MV-4-11 (cell line): ENCODE measurements around the gene TPCN2.
"Not testable (repeated sequence)": the region's sequence is repeated elsewhere in the genome, so short reads cannot be mapped to it uniquely, and the experiment has no call there.

Source experiments
- DNase-seq: peaks from one replicate; lab custom pipeline; 2025; lab: John Stamatoyannopoulos, UW

TPCN2 gene

DNA sequence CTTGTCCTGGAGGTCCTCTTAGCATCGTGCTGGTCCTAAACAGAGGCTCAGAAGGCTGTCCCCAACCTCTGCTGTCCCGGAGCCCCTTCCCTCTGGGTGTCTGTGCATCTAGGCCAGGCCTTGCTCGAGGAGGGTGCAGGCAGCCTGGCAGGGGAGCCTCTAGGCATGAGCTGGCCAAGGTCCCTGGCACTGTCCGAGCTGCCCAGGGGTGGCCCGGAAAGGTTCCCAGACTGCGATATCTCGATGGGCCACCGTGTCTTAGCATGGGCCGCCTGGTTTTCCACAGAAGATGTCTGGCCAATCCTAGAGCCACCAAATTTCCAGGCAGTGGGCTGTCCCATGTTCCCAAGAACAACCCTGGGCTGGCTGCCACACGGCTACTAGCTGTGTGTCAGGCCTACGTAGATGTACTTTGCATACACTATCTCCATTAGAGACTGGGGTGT is 82.4 kb downstream of the TPCN2 start:
- DNase-seq: no peak

DNA sequence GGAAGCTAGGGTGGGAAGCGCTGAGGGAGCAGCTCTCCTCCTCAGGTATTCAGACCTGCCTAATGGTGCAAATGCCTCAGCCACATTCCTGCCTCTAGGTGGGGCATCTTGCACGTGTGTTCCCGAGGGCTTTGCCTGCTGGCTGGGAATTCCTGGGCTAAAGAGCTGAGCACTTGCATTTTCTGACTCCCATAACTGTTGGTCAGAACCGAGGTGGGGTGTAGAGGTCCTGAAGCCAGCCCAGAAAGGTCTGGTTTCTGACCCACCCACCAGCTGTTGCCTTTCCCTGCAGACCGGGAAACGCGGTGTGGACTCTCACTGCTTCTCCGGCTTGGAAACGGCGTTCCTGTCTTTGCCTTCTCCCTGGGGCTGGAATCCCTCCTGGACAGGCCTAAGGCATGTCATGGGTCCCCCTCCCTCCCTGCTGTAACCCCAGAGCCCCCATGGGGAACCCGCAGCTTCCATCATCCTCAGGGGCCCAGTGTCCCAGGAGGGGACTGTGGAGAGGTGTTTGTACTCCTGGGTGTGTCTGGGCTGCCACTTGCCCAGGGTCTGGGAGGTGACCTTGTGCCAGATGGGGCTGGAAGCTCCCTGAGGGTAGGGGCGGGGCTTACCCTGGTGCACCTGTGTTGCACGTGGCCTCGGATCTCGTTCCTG is 83.0 kb downstream of the TPCN2 start:
- DNase-seq: no peak

DNA sequence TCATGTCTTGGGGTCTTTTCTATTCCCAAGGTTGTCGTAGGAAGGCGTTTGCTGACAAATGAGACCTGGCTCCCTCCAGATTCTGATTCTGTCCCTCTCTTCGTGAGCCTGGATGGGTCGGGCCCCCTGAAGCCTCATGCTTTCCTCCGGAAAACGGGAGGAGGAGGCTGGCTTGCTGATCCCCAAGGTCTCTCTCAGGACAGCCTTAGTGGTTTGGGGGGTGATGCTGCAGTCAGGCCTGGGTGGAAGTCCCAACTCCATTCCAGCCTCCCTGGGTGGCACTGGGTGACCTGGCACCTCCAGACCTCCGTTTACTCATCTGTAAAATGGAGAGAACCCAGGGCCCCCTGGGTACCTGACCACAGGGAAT is 83.6 kb downstream of the TPCN2 start:
- DNase-seq: no peak

DNA sequence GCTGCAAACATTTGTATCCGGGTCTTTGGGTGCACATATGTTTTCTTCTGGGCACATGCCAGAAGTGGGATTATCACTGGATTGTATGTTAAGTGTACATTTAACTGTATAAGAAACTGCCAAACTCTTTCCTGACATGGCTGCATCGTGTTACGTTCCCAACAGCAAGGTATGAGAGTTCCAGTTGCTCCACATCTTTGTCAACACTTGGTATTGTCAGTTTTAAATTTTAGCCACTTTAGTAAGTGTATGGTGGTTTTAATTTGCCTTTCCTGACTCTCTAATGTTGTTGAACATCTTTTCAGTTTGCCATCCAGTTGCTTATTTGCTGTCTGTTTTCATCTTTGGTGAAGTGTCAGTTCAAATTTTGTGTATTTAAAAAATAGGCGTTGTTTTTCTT is 84.5 kb downstream of the TPCN2 start:
- DNase-seq: no peak

- peak; percentile 82 for DNase-seq
These were observed 85.5 kb downstream of the TPCN2 start for GRCh38 chr11:69134182-69134581.

DNA sequence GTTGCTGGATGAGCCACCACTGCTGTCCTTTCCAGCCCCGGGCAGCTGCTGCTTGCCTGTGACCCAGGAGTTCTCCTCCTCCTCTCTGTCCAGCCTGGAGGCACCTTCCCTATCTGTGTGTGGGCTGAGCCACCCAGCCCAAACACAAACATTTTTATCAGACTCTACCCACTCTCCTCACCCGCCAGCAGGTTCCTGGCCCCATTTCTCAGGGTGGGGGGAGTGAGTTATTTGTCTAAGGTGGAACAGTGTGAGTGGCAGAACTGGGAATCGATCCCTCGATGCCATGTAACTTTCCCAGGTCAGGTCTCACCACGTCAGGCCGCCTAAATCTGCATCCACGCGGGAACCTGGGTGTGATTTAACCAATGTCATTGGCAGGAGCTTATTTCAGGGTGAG is 86.2 kb downstream of the TPCN2 start:
- DNase-seq: no peak

- no peak for DNase-seq
These were observed 87.0 kb downstream of the TPCN2 start for GRCh38 chr11:69135420-69136363.

DNA sequence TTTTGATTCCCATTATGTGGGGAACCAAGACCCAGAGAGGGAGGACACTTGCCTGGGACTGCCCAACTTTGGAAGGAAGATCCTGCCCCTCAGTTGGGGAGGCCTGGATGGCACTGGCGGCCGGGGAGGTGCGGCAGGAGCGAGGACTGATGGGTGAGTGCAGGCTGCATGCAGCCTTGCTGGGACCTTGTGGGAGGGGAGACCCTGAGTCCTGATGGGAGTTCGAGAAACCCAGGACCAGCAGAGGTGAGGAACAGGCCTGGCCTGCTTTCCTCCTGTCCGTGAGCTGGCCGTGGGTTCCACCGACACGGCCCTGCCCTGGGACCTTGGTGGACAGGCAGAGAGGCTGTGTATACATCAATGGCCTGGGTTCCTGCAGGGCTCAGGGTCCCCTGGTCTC is 87.7 kb downstream of the TPCN2 start:
- DNase-seq: no peak

GRCh38 chr11:69137151-69137844 is 88.6 kb downstream of the TPCN2 start:
- DNase-seq: no peak

DNA sequence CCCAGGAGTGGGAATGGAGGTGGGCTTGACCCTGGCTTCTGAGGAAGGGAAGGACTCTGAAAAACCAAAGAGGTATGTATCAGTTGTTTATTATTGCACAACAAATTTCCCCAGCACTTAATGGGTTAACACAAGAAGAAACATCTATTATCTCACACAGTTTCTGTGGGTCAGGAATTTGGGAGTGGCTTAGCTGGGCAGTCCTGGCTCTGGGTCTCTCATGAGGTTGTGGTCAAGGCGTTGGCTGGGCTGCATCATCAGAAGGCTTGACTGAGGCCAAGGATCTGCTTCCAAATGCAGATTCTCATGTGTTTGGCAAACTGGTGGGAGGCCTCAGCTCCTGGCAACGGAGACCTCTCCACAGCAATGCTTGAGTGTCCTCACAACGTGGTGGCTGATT is 89.5 kb downstream of the TPCN2 start:
- no peak for DNase-seq

GRCh38 chr11:69140161-69140560 is 91.4 kb downstream of the TPCN2 start:
- not testable (repeated sequence) for DNase-seq

GRCh38 chr11:69140635-69141034 is 91.9 kb downstream of the TPCN2 start:
- DNase-seq: no peak

DNA sequence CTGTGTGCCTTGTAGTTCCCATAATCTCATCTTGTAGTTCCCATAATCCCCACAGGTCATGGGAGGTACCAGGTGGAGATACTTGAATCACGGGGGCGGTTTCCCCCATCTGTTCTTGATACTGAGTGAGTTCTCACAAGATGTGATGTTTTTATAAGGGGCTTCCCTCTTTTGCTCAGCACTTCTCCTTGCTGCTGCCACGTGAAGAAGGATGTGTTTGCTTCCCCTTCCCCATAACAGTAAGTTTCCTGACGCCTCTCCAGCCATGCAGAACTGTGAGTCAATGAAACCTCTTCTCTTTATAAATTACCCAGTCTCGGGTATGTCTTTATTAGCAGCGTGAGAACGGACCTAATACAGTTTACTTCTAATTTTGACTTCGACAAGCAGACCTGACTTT is 93.0 kb downstream of the TPCN2 start:
- peak; percentile 35 for DNase-seq

GRCh38 chr11:69142895-69143294 is 94.2 kb downstream of the TPCN2 start:
- peak; percentile 42 for DNase-seq

DNA sequence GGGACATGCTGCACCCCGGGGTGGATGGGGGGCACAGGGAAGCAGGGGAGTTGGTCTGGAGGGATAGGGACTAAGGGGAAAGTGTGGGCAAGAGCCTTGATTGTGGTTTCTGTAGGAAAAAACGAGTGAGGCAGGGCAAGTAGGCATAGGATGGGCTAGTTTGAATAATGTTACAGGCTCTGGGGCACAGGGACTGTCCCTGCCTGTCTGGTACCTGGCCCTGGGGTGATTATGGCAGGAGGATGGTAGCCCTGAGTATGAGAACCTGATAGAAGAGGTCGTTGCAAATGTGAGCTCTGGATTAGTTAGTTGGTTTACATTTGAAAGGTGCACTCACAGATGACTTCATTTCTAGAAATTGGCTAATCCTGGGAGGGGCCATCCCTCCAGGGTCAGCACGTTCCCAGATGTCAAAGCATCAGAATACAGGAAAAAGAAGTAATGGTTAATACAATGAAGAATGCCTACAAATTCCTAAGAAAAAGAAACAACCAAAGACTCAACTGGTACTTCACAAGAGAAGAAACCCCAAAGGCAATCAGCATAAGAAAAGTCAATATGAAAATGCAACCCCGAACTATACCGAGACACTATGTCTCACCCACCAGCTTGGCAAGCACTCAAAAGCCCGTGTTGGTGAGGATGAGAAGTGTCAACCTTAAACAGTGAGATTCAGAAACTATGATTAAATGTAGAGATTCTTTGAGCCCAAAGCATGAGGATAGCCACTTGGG is 95.8 kb downstream of the TPCN2 start:
- no peak for DNase-seq

GRCh38 chr11:69145050-69145380 is 96.3 kb downstream of the TPCN2 start:
- DNase-seq: no peak

GRCh38 chr11:69148377-69148762 is 99.6 kb downstream of the TPCN2 start:
- DNase-seq: no peak

DNA sequence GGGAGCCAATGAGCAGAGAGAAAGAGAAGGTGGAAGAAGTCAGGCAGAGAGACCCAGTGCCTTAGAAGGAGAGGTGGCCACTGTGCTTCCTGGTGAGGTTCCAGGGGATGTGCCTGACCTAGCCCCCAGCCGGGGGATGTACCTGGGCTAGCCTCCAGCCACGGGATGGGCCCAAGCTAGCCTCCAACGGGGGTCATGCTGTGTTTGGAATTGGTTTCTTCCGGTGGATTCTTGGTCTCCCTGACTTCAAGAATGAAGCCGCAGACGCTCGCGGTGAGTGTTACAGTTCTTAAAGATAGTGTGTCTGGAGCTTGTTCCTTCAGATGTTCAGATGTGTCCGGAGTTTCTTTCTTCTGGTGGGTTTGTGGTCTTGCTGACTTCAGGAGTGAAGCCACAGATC is 100.1 kb downstream of the TPCN2 start:
- DNase-seq: no peak

- not testable (repeated sequence) for DNase-seq
These were observed 100.8 kb downstream of the TPCN2 start for GRCh38 chr11:69149338-69150045.

- no peak for DNase-seq
These were observed 101.4 kb downstream of the TPCN2 start for GRCh38 chr11:69150175-69150574.

DNA sequence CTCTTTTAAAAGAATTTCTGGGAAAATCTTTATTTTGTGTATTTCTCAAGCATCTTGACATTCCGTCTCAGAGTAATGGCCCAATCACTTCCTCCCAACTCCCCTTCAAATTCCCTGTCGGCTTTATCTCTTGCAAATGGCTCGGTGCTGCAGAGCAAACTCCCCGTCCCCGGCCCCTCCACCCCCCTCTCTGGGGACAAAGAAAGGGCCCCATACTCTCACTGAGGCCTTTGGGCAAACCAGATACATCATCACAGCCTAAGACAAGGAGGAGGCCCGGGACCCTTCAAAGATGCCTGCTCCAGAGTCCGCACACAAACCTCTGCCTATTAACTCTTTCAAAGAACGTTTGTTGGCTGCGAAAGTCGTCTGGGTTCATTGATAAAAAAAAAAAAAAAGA is 103.1 kb downstream of the TPCN2 start:
- no peak for DNase-seq
